HUES48 (cell line): Measurements from ENCODE around the gene GALNT9.

Experiments
- H3K27ac ChIP-seq: one replicate; pipeline ENCODE4 v1.7.0; 2013; ENCODE audit warnings: low read depth, low read length, inconsistent platforms
- H3K27me3 ChIP-seq: 2 replicates; pipeline ENCODE4 v1.6.1; 2013; ENCODE audit warnings: mild to moderate bottlenecking, low read length; ENCODE audit not compliant: control insufficient read depth, insufficient read depth
- H3K36me3 ChIP-seq: 2 replicates; pipeline ENCODE4 v1.6.1; 2013; ENCODE audit warnings: low read length; ENCODE audit not compliant: control insufficient read depth, insufficient read depth
- H3K4me1 ChIP-seq: 2 replicates; pipeline ENCODE4 v1.6.1; 2013; ENCODE audit warnings: mild to moderate bottlenecking, low read length; ENCODE audit not compliant: control insufficient read depth, insufficient read depth
- H3K4me3 ChIP-seq: 2 replicates; pipeline ENCODE4 v1.5.1; 2013; ENCODE audit warnings: mild to moderate bottlenecking, low read depth, low read length
- H3K9ac ChIP-seq: 2 replicates; pipeline ENCODE4 v1.6.1; 2013; ENCODE audit warnings: mild to moderate bottlenecking, low read depth, low read length, moderate library complexity
- H3K9me3 ChIP-seq: 2 replicates; pipeline ENCODE4 v1.6.1; 2013; ENCODE audit warnings: low read length; ENCODE audit not compliant: control insufficient read depth, insufficient read depth

The GALNT9 gene

GRCh38 chr12:132182711-132183365 lies 146.6 kb downstream of the GALNT9 start:
- H3K4me3 ChIP-seq: no peak overlapping the region
- H3K27me3 ChIP-seq: peaks cover 62% of the 10 kb centered on the region
- H3K27ac ChIP-seq: no peak overlapping the region
- no peaks in the 10 kb centered on the region for H3K36me3 ChIP-seq
- no peak overlapping the region for H3K9ac ChIP-seq
- no peaks in the 10 kb centered on the region for H3K4me1 ChIP-seq
- H3K9me3 ChIP-seq: 0 out of 2 replicates have a peak, but pooled peaks cover 3% of the 10 kb centered on the region

- 0 out of 2 replicates have a peak, but pooled peaks cover 3% of the 10 kb centered on the region for H3K9me3 ChIP-seq
Measured at GRCh38 chr12:132182206-132182710, 147.1 kb downstream of the GALNT9 start.

GRCh38 chr12:132181570-132182200 lies 147.7 kb downstream of the GALNT9 start:
- Histone ChIP-seq H3K4me3 (no peak overlapping the region), H3K36me3 (no peaks in the 10 kb centered on the region), H3K27me3 (peaks cover 52% of the 10 kb centered on the region), H3K9me3 (0 out of 2 replicates have a peak, but pooled peaks cover 3% of the 10 kb centered on the region), H3K4me1 (no peaks in the 10 kb centered on the region), H3K27ac (no peak overlapping the region), H3K9ac (no peak overlapping the region)

More at GRCh38 chr12:132182206-132182710, 147.1 kb downstream of the GALNT9 start:
- Histone ChIP-seq H3K27me3 (peaks cover 56% of the 10 kb centered on the region), H3K36me3 (no peaks in the 10 kb centered on the region), H3K4me1 (no peaks in the 10 kb centered on the region), H3K4me3 (no peak overlapping the region), H3K9ac (no peak overlapping the region), H3K27ac (no peak overlapping the region)

- H3K4me3 ChIP-seq: no peak overlapping the region
- H3K9me3 ChIP-seq: 0 out of 2 replicates have a peak, but pooled peaks cover 3% of the 10 kb centered on the region
- H3K36me3 ChIP-seq: no peaks in the 10 kb centered on the region
- H3K4me1 ChIP-seq: no peaks in the 10 kb centered on the region
- peaks cover 45% of the 10 kb centered on the region for H3K27me3 ChIP-seq
- no peak overlapping the region for H3K9ac ChIP-seq
- no peak overlapping the region for H3K27ac ChIP-seq
Measured at GRCh38 chr12:132180648-132181546, 148.5 kb downstream of the GALNT9 start.

GRCh38 chr12:132179431-132180362 lies 149.7 kb downstream of the GALNT9 start:
- H3K9me3 ChIP-seq: no peaks in the 10 kb centered on the region
- no peak overlapping the region for H3K27ac ChIP-seq
- no peaks in the 10 kb centered on the region for H3K4me1 ChIP-seq
- peaks cover 35% of the 10 kb centered on the region for H3K27me3 ChIP-seq
- H3K4me3 ChIP-seq: no peak overlapping the region
- no peaks in the 10 kb centered on the region for H3K36me3 ChIP-seq
- H3K9ac ChIP-seq: no peak overlapping the region

GRCh38 chr12:132178801-132179401 lies 150.5 kb downstream of the GALNT9 start:
- no peak overlapping the region for H3K27ac ChIP-seq
- peaks cover 27% of the 10 kb centered on the region for H3K27me3 ChIP-seq
- H3K9ac ChIP-seq: no peak overlapping the region
- H3K4me1 ChIP-seq: no peaks in the 10 kb centered on the region
- H3K9me3 ChIP-seq: no peaks in the 10 kb centered on the region
- H3K36me3 ChIP-seq: no peaks in the 10 kb centered on the region
- H3K4me3 ChIP-seq: no peak overlapping the region

- Histone ChIP-seq H3K9ac (no peak overlapping the region), H3K9me3 (no peaks in the 10 kb centered on the region), H3K27ac (no peak overlapping the region), H3K27me3 (peaks cover 23% of the 10 kb centered on the region), H3K4me3 (no peak overlapping the region), H3K4me1 (no peaks in the 10 kb centered on the region), H3K36me3 (no peaks in the 10 kb centered on the region)
Measured at GRCh38 chr12:132178316-132178715, 151.1 kb downstream of the GALNT9 start.

GRCh38 chr12:132176920-132177551 lies 152.4 kb downstream of the GALNT9 start:
- no peaks in the 10 kb centered on the region for H3K4me1 ChIP-seq
- peaks cover 11% of the 10 kb centered on the region for H3K27me3 ChIP-seq
- H3K4me3 ChIP-seq: no peak overlapping the region
- H3K9me3 ChIP-seq: no peaks in the 10 kb centered on the region
- no peaks in the 10 kb centered on the region for H3K36me3 ChIP-seq
- no peak overlapping the region for H3K27ac ChIP-seq
- H3K9ac ChIP-seq: no peak overlapping the region

GRCh38 chr12:132176385-132176919 lies 152.9 kb downstream of the GALNT9 start:
- Histone ChIP-seq H3K9me3 (no peaks in the 10 kb centered on the region), H3K4me1 (no peaks in the 10 kb centered on the region), H3K36me3 (no peaks in the 10 kb centered on the region), H3K27me3 (peaks cover 10% of the 10 kb centered on the region), H3K4me3 (no peak overlapping the region), H3K9ac (no peak overlapping the region), H3K27ac (no peak overlapping the region)
